ENCODE measurements around the gene LENG8. TPM values are rescaled to one million over a fixed set of nuclear protein-coding genes. Genes with fewer than 3 reads are reported as not detected.

The LENG8 gene
- 10 to 100 TPM; 66.2 to 87.4 (median 71.4) TPM for total RNA-seq
- polyA plus RNA-seq = 77.5 TPM
- long read RNA-seq, donor 1, full-length matches to known transcripts = 2 of 32 reads
- long read RNA-seq, donor 1, partial matches to known transcripts = 11 of 32 reads
- long read RNA-seq, donor 1, other reads (novel, unspliced or antisense) = 19 of 32 reads
- long read RNA-seq, donor 2, partial matches to known transcripts = 7 of 36 reads
- long read RNA-seq, donor 2, other reads (novel, unspliced or antisense) = 28 of 36 reads
- long read RNA-seq, donor 3, partial matches to known transcripts = 113 of 116 reads
- long read RNA-seq, donor 3, other reads (novel, unspliced or antisense) = 3 of 116 reads
- long read RNA-seq, donor 4, partial matches to known transcripts = 5 of 23 reads
- long read RNA-seq, donor 4, other reads (novel, unspliced or antisense) = 18 of 23 reads

GRCh38 chr19:54448774-54449700 lies at the start of gene LENG8:
Gene LENG8 (plus strand): TSS chr19:54449199. CDS start chr19:54451345, 2,146 bp downstream.
- Histone ChIP-seq H3K27ac (ENCODE audit: low read length) (peak within 1 kb of the TSS; percentile 93), H3K27me3 (ENCODE audit: control insufficient read depth, insufficient read depth) (no peaks in the 10 kb centered on the region), H3K4me1 (ENCODE audit: control insufficient read depth, insufficient read depth, low read length) (peaks cover 4% of the 10 kb centered on the region), H3K9me3 (ENCODE audit: control insufficient read depth, low read length) (no peaks in the 10 kb centered on the region), H3K4me3 (ENCODE audit: low read length) (peak within 1 kb of the TSS; percentile 78)
- WGBS = under 1% methylated on average over 96 of the region's 96 CpGs
- ATAC-seq (peak; percentile 98), DNase-seq (peak; percentile 98 to 100 (median 99))
- intact Hi-C loops (cut with DNase I) = no loop called here

GRCh38 chr19:54400913-54401312 lies 48.1 kb upstream of the LENG8 start:
- Histone ChIP-seq H3K4me1 (ENCODE audit: control insufficient read depth, insufficient read depth, low read length) (no peaks in the 10 kb centered on the region), H3K4me3 (ENCODE audit: low read length) (no peak overlapping the region), H3K27me3 (ENCODE audit: control insufficient read depth, insufficient read depth) (no peaks in the 10 kb centered on the region), H3K9me3 (ENCODE audit: control insufficient read depth, low read length) (no peaks in the 10 kb centered on the region), H3K27ac (ENCODE audit: low read length) (no peak overlapping the region)
- ATAC-seq (no peak), DNase-seq (no peak)
- intact Hi-C loops (cut with DNase I) = no loop called here
- 75% methylated on average over 6 of the region's 6 CpGs for WGBS

- H3K27ac ChIP-seq (ENCODE audit: low read length) = no peak overlapping the region
- WGBS = 75% methylated on average over 8 of the region's 8 CpGs
- H3K27me3 ChIP-seq (ENCODE audit: control insufficient read depth, insufficient read depth) = no peaks in the 10 kb centered on the region
- no peaks in the 10 kb centered on the region for H3K9me3 ChIP-seq (ENCODE audit: control insufficient read depth, low read length)
- H3K4me3 ChIP-seq (ENCODE audit: low read length) = no peak overlapping the region
- no peak for ATAC-seq
- DNase-seq = no peak
- no peaks in the 10 kb centered on the region for H3K4me1 ChIP-seq (ENCODE audit: control insufficient read depth, insufficient read depth, low read length)
- intact Hi-C loops (cut with DNase I) = no loop called here
Measured at GRCh38 chr19:54403054-54403453, 45.9 kb upstream of the LENG8 start.

GRCh38 chr19:54405628-54406027 lies 43.4 kb upstream of the LENG8 start:
- no peak overlapping the region for H3K4me3 ChIP-seq (ENCODE audit: low read length)
- H3K4me1 ChIP-seq (ENCODE audit: control insufficient read depth, insufficient read depth, low read length) = no peaks in the 10 kb centered on the region
- no peak overlapping the region for H3K27ac ChIP-seq (ENCODE audit: low read length)
- DNase-seq (no peak), ATAC-seq (no peak)
- no peaks in the 10 kb centered on the region for H3K9me3 ChIP-seq (ENCODE audit: control insufficient read depth, low read length)
- intact Hi-C loops (cut with DNase I) = no loop called here
- no peaks in the 10 kb centered on the region for H3K27me3 ChIP-seq (ENCODE audit: control insufficient read depth, insufficient read depth)

GRCh38 chr19:54407780-54408179 lies 41.2 kb upstream of the LENG8 start:
- DNase-seq = no peak
- ATAC-seq = no peak
- no peaks in the 10 kb centered on the region for H3K4me1 ChIP-seq (ENCODE audit: control insufficient read depth, insufficient read depth, low read length)
- no peaks in the 10 kb centered on the region for H3K9me3 ChIP-seq (ENCODE audit: control insufficient read depth, low read length)
- intact Hi-C loops (cut with DNase I) = no loop called here
- WGBS = 86% methylated on average over 7 of the region's 7 CpGs
- no peaks in the 10 kb centered on the region for H3K27me3 ChIP-seq (ENCODE audit: control insufficient read depth, insufficient read depth)
- no peak overlapping the region for H3K4me3 ChIP-seq (ENCODE audit: low read length)
- no peak overlapping the region for H3K27ac ChIP-seq (ENCODE audit: low read length)

GRCh38 chr19:54408456-54409026 lies 40.5 kb upstream of the LENG8 start:
- DNase-seq = no peak
- Histone ChIP-seq H3K27ac (ENCODE audit: low read length) (no peak overlapping the region), H3K4me1 (ENCODE audit: control insufficient read depth, insufficient read depth, low read length) (no peaks in the 10 kb centered on the region), H3K9me3 (ENCODE audit: control insufficient read depth, low read length) (no peaks in the 10 kb centered on the region), H3K27me3 (ENCODE audit: control insufficient read depth, insufficient read depth) (no peaks in the 10 kb centered on the region), H3K4me3 (ENCODE audit: low read length) (no peak overlapping the region)
- 88% methylated on average over 9 of the region's 9 CpGs for WGBS
- ATAC-seq = no peak
- intact Hi-C loops (cut with DNase I) = no loop called here

GRCh38 chr19:54411033-54411432 lies 38.0 kb upstream of the LENG8 start:
- no peaks in the 10 kb centered on the region for H3K27me3 ChIP-seq (ENCODE audit: control insufficient read depth, insufficient read depth)
- no peak for DNase-seq
- ATAC-seq = no peak
- H3K9me3 ChIP-seq (ENCODE audit: control insufficient read depth, low read length) = no peaks in the 10 kb centered on the region
- H3K4me1 ChIP-seq (ENCODE audit: control insufficient read depth, insufficient read depth, low read length) = no peaks in the 10 kb centered on the region
- H3K27ac ChIP-seq (ENCODE audit: low read length) = no peak overlapping the region
- intact Hi-C loops (cut with DNase I) = no loop called here
- H3K4me3 ChIP-seq (ENCODE audit: low read length) = no peak overlapping the region

- ATAC-seq = no peak
- Histone ChIP-seq H3K4me3 (ENCODE audit: low read length) (no peak overlapping the region), H3K27me3 (ENCODE audit: control insufficient read depth, insufficient read depth) (no peaks in the 10 kb centered on the region), H3K9me3 (ENCODE audit: control insufficient read depth, low read length) (no peaks in the 10 kb centered on the region), H3K27ac (ENCODE audit: low read length) (no peak overlapping the region), H3K4me1 (ENCODE audit: control insufficient read depth, insufficient read depth, low read length) (no peaks in the 10 kb centered on the region)
- no peak for DNase-seq
- 77% methylated on average over 4 of the region's 4 CpGs for WGBS
- intact Hi-C loops (cut with DNase I) = no loop called here
Measured at GRCh38 chr19:54412877-54413276, 36.1 kb upstream of the LENG8 start.

GRCh38 chr19:54414156-54414555 lies 34.8 kb upstream of the LENG8 start:
- 83% methylated on average over 4 of the region's 4 CpGs for WGBS
- H3K4me3 ChIP-seq (ENCODE audit: low read length) = no peak overlapping the region
- ATAC-seq (no peak), DNase-seq (no peak)
- H3K9me3 ChIP-seq (ENCODE audit: control insufficient read depth, low read length) = no peaks in the 10 kb centered on the region
- no peaks in the 10 kb centered on the region for H3K27me3 ChIP-seq (ENCODE audit: control insufficient read depth, insufficient read depth)
- H3K4me1 ChIP-seq (ENCODE audit: control insufficient read depth, insufficient read depth, low read length) = no peaks in the 10 kb centered on the region
- intact Hi-C loops (cut with DNase I) = no loop called here
- no peak overlapping the region for H3K27ac ChIP-seq (ENCODE audit: low read length)

GRCh38 chr19:54415208-54415900 lies 33.6 kb upstream of the LENG8 start, which contains the start of gene TTYH1:
Gene TTYH1 (plus strand): TSS chr19:54415464. CDS start chr19:54415553, 89 bp downstream.
- ATAC-seq (no peak), DNase-seq (no peak)
- intact Hi-C loops (cut with DNase I) = no loop called here
- Histone ChIP-seq H3K4me1 (ENCODE audit: control insufficient read depth, insufficient read depth, low read length) (no peaks in the 10 kb centered on the region), H3K9me3 (ENCODE audit: control insufficient read depth, low read length) (no peaks in the 10 kb centered on the region), H3K27me3 (ENCODE audit: control insufficient read depth, insufficient read depth) (no peaks in the 10 kb centered on the region), H3K4me3 (ENCODE audit: low read length) (peak within 1 kb of the TSS; percentile 3), H3K27ac (ENCODE audit: low read length) (no peak within 1 kb of the TSS)
- 2% methylated on average over 61 of the region's 68 CpGs for WGBS

Measured in right cardiac atrium (tissue), 5 donors.